ENCODE results near the gene CARNS1.

Gene CARNS1

DNA sequence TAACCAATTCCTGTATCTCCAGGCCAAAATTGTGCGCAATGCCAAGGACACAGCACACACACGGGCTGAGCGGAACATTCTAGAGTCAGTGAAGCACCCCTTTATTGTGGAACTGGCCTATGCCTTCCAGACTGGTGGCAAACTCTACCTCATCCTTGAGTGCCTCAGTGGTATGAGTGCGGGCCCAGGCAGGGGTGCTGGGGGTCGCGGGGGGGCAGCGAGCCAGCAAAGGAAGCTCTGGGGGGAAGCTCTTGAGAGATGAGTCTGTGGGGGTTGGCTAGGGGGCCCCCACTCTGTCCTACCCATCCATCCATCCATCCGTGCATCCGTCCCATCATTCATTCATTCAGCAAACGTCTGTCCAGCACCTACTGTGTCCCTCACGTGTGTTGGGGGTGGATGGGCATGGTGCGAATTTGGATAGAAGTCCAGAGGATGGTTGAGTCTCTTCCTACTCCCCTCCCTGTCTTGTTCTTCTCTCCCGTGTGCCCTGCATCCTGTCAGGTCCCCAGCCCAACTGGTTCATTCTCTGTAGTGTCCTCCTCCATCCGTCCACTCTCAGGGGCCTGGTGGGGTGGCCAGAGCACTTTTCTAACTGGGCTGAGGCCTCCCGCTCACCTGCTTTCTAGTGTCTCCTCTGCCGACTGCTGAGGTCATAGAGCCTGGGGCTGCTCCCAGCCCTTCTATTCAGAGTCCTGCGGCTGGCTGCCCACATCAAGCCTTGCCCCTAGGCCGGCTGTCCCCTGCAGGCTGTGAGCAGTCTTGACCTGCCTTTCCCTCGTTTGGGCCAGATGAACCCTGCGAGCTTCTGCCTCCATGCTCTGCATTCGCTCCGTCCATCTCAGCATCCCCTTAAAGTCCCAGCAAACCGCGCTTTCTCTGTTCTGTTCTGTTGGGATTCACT is 16.1 kb downstream of the CARNS1 start:
- no peak for DNase-seq

DNA sequence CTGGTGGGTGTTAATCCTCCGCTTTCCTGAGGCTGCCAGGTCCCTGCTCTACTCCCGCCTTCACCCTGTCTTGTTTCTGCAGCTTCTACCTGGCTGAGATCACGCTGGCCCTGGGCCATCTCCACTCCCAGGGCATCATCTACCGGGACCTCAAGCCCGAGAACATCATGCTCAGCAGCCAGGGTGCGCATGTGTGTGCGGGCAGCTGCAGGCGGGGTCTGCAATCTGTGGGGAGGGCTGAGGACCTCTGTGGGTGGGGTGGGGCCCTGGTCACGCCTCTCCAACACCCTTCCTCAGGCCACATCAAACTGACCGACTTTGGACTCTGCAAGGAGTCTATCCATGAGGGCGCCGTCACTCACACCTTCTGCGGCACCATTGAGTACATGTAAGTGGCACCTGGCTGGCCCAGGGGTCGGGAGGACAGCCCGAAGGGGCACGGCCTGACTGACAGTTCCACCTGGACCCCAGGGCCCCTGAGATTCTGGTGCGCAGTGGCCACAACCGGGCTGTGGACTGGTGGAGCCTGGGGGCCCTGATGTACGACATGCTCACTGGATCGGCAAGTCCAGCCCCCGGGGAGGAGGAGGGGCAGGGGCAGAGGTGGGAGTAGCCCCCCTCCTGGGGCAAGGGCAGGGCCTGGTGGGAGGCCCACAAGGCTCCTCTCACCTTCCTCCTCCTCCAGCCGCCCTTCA is 17.3 kb downstream of the CARNS1 start:
- no peak for DNase-seq

DNA sequence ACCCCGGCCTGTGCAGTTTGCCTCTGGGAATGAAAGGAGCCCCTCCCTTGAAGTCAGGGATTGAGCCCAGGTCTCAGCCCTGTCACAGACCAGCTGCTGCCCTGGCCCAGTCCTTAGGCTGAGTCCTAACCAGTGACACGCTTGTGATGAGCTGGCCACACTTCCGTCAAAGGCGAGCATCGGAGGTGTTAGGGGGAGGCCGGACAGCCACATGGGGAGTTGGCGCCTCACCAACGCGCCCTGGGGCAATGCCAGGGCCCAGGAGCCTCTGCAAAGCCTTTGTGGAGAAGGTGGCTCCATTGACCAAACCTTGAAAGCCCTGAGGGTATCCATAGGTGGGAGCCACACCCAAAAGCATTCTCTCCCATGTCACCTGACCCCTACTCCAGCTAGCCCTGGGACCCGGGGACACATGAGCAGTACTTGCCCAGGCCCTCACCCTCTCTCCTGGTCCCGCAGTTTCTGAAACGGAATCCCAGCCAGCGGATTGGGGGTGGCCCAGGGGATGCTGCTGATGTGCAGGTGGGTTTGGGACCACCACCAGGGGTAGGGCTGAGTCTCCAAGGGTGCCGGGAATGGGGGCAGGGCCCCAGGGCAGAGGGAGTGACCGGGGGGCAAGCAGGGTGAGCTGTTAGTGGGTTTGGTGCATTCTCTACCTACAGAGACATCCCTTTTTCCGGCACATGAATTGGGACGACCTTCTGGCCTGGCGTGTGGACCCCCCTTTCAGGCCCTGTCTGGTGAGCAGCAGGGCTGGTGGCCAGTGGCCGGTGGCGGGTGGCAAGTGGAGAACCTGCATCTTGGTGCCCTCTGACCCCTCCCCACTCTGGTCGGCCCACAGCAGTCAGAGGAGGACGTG is 18.3 kb downstream of the CARNS1 start:
- no peak for DNase-seq

DNA sequence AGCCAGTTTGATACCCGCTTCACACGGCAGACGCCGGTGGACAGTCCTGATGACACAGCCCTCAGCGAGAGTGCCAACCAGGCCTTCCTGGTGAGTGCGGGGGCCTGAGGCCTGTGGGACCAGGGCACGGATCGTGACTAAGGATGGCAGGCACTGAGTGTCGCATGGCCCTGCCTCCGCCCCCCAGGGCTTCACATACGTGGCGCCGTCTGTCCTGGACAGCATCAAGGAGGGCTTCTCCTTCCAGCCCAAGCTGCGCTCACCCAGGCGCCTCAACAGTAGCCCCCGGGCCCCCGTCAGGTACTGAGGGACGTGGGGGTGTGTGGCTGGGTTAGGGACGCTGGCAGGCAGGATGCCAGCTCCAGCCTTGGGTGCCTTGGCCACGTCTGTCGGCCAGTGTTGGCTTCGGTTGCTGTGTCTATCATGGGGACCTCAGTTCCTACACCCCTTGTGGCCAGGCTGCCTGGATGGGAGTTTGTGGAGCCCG is 19.0 kb downstream of the CARNS1 start:
- no peak for DNase-seq

DNA sequence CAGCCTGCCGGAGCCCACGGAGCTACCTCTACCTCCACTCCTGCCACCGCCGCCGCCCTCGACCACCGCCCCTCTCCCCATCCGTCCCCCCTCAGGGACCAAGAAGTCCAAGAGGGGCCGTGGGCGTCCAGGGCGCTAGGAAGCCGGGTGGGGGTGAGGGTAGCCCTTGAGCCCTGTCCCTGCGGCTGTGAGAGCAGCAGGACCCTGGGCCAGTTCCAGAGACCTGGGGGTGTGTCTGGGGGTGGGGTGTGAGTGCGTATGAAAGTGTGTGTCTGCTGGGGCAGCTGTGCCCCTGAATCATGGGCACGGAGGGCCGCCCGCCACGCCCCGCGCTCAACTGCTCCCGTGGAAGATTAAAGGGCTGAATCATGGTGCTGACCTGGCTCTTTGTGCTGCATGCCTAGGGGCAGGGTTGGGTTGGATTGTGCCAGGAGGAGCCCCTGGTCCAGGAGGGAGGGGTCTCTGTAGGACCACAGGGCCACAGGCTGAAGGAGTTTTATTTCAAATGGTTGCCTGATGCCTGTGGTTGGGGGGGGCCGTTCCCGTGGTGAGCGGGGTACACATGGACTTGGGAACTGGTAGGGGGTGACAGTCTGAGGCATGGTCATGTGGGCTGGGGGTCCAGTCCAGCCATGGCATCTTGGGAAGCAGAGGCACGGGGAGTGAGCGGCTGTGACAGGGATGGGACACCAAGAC is 19.7 kb downstream of the CARNS1 start:
- DNase-seq, result no peak

DNA sequence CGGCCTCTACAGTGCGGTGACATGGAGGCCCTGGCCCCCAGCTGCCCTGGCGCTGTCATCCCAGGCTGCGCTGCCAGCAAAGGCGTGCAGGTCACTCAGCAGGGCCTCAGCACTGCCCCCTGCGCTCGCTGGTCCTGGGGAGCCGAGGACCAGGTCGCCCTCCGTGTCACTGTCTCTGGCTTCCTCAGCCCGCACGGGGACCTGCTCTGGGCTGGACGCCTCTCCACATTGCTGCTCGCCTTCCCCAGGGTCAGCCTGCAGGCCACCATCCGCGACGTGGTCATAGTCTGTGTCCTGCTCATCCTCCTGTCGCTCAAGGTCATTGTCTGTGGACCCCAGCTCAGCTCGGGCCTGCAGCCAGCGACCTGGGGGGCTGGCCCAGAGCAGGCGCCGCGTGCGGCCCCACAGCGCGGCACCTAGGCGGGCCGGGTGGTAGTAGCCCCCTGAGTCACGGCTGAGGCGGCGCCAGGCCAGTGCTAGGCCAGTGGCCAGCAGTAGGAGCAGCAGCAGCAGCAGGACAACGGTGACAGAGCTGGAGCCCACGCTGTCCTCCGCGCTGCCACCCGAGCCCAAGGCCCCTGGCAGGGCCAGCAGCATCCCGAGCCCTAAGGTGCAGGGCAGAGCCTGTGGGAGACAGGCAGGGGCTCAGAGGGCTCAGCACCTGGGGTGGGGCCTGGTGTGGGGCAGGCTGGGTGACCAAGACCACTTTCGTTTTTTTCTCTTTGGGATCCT is 20.4 kb downstream of the CARNS1 start:
- DNase-seq, result no peak

DNA sequence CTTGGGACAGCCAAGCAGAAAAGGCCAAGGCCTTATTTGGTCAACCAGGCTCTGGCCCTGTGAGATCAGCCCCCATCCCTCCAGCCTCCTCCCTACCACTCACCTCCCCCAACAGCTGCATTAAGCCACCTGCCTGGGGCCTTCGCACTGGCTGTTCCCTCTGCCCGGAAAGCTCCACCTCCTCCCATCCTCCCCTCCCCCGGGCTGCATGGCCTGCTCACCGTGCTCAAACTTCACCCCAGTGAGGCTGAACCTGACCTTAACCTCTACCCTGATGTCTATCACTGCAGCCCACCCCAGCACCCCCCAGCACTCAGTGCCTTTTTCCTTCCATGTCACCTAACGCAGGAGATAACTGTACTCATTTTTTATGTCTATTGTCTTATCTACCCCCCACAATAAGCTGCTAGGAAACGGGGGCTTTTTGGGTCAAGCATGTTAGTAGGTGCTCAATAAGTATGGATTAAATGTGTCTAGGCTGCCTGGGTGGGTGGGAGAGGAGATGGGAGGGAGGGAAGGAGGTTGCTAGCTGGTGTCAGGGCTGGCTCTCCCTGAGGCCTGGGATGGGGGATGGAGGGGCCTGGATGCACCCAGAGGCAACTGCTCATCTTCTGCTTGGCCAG is 21.1 kb downstream of the CARNS1 start:
- no peak for DNase-seq

DNA sequence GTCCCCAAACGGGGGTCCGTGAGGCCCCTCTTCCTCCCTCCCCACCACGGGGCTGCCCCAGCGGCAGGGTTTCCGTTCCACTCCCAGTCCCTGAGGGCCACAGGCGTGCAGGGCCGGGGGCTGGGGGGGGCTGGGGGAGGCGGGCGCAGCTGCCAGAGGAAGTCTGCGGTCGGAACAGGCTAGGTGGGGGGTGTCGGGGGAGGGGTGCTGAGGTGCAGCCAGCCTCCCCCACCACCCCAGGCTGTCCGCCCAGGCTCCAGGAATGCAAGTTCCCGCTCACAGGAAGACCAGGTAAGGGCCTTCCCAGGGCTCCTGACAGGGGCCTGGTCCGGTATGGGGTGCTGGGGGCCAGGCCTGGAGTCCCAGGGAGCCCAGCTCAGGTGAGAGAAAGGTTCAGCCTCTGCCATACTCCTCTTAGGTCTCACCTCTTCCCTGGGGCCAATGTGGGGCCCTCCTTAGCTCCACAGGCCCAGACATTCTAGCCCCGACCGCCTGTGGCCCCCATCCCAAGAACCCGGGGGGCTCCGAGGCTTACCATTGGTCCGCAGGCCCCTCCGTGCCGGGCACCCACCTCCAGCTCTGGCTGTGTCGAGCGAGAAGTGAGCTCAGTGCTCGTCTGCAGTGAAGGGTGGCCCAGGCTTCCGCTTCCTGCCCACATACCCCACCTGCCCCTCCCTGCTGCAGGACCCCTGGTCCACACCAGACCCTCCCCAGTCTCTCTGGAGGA is 21.8 kb downstream of the CARNS1 start, which contains the start of gene PTPRCAP:
TSS of gene PTPRCAP (minus strand) at position 601 of the 727 bp plus-strand sequence. CDS start at position 538, 63 bp downstream.
- DNase-seq, result no peak

DNA sequence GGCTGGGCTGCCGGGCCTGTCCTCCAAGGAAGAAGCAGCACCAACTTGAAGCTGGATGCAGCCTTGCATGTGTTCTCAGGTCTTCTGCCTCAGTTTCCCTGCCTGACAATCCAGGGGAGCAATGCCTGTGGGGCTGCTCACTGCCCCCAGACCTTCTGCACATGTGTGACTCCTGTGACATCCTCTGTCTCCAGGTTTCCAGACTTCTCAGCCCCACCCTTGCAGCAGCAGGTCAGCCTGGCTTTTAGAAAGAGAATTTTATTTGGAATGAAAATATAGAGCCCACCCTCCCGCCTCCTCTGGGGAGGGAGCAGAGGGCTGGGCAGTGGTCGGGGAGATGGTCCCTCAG is 22.3 kb downstream of the CARNS1 start:
- no peak for DNase-seq

DNA sequence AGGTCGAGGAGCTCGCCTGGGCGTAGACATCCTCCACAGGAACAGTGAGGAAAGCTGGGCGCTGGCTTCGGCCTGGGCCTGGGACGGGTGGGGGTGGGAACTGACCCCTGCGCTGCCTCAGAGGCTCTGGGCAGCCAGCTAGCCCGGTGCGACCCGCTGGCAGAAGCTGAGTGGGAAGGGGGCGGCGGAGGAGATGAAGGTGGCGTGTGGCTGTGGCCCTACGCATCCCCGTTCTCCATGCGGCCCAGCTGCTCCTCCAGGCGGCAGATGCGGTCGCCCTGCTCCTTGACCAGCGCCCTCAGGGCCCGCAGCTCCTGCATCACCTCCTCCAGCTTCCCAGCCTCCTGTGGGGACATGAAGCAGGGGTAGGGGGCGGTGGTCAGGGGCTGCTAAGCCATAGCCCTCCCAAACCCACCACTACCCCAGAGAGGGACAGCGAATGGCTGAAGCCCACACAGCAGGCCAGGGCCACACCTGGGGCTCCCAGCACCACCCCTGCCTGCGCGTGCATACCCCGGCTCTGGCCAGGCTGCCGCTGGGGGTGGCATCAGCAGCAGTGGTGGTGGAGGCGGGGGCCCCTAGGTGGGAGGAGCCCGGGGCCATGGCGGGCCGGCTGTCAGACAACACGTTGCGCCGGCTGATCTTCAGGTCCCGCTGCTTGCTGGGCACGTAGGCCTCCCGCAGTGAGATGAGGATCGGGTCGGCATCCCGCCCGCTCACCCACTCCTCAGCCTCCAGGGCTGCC is 22.9 kb downstream of the CARNS1 start:
- DNase-seq, result no peak

DNA sequence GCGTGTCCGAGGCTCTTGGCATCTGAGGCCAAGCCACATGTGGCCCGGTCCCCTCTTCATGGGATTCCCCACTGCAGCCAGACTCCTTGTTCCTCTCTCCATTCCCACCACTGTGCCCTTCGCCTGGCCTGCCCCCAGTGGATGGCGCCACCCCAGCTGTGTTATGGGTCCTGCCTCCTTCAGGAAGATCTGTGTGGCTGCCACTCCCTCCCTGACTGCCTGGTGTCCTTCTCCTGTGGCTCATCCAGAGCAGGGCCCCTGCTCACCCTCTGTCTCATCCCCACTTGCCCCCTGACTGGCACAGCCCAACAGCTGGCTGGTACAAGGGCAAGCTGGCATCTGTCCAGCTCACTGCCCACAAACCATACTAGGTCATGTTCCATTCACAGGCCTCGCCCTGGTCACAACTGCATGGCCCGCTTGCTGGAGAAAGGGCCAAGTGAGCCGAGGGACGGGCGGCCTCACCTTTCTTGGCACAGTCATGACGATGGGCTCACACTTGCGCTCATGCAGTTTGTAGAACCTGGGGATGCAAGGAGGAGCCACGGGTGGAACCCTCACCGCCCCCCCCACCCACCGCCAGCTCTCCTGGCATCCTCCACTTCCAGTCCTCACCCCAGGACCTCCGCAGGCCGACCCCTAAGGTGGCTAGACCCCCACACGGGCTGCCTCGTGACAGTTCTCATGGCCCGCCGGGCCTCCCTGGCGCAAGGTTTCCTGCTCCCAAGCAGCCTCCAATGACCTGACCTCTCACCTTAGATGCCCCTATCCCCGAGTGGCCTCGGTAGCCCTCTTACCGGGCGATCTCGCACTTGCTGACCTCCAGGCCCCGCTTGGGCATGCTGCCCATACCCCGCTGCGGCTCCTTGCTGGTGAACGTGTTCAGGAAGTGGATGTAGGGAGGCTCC is 24.1 kb downstream of the CARNS1 start:
- DNase-seq, result no peak

DNA sequence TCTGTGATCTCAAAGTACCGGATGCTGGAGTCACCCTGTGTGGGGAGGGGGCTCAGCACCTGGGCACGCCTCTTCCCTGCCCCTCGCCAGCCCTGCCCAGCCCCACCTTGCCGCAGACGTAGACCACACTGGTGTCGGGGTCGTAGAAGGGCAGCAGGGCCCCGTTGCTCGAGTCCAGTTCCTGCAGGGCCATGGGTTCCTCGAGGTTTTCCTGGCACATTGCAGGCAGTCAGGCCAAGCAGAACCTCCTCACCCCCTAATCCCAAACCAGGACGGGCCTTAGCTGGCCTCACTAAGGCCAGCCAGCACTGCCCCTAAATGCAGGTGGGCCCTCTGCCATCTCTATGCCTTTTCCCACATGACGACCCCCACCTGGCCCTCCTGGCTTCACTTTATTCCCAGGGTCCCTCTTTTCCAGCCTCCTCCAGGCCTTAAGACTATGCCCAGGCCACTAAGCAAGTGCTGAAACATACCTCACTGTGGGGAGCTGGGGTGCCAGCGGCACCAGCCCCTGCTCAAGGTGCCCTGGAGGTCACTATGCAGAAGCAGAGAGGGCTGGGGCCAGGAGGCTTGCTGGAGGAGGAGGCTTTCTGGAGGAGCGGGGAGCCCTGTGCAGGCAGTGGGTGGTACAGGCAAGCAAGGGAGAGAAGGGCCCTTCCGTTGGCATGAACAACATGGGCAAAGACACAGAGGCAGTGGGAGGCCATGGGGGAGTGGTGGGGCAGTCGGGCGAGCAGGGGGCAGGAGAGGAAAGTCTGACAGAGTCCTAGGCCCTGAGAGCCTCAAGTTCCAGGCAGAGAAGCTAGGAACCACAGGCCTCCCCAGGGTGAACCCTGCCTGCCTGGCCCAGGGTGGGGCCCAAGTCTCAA is 25.0 kb downstream of the CARNS1 start:
- DNase-seq, result no peak

DNA sequence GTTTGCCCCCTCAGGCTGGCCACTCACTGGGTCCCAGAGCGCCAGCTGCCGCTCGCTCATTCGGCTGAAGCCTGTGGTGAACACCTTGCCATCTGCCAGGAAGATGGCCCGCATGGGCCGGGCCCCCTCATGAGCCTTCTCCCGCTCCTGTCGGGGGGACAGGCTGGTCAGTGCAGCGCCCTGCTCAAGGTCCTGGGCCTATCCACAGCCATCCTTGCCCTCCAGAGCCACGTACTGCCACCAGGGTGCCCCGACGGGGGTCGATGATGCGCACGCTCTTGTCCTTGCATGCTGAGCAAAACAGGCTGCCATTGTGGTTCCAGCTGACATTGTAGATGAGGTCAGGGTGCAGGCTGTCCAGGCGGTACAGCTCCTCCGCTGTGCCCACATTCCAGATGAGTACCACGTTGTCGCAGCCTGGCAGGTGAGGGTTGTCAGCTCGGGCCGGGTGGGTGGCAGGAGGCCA is 25.7 kb downstream of the CARNS1 start:
- no peak for DNase-seq

DNA sequence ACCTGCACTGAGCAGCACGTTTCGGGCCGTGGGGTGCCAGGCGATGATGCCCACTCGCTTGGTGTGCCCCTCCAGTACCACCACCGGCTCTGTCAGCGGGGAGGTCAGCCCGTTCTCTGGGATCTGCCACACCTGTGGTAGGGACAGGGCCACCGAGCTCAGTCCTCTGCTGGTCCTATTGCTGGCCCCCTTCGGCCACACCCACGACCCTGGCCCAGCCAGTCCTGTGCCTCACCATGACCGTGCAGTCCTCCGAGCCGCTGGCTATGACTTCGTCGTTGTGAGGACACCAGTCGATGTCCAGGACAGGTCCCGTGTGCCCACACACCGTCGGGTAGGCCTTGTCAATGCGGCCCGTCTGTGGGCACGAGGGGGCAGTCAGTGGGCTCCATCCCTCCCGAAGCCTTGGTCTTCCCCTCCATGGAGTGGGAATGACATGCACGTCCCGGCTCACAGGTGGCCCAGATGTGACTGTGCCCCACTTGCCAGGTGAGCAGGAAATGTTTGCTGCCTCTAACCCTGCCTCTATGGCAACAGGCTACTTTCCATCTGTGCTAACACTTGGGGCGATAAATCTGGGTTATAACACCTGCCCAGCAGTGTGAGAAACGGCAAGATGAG is 26.4 kb downstream of the CARNS1 start:
- DNase-seq, result no peak

DNA sequence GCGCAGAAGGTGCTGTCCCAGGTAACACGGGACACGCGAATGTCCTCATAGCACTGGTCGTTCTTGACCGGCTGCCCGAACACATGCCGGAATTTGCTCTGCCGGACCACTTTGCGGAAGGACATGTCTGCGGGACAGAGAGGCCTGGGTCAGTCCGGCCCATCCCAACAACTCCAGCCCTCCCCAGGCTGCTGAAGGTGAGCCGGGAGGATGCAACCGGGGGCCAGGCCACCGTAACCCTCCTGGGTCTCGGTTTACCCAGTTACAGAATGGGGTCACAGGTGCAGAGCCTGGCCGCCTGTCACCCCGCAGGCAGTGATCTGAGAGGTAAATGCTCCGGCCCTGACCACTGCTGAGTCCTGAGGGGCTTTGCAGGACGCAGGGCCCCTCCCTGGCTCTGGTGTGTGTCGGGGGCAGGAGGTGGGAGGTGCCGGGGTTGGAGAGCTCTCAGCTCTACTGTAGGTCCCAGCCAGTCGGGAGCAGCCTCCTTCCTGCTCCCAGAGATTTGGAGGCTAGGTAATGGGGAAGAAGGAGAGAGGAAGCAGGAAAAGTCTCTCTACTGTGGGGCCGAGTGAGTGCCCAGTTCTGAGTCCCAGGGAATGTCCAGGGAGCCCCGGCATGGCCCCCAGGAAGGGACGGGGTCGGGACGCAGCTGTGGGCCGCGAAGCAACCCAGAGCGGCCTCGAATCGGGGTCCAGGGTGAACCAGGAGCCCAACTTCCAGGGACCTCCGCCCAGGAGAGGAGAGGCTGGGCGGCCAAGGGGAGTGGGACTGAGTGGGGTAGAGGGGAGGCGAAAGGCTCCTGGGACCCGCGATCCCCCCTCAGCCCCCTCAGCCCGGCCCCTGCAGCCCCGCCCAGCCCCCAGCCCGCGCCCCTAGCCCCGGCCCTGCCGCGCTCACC is 27.3 kb downstream of the CARNS1 start:
- no peak for DNase-seq

DNA sequence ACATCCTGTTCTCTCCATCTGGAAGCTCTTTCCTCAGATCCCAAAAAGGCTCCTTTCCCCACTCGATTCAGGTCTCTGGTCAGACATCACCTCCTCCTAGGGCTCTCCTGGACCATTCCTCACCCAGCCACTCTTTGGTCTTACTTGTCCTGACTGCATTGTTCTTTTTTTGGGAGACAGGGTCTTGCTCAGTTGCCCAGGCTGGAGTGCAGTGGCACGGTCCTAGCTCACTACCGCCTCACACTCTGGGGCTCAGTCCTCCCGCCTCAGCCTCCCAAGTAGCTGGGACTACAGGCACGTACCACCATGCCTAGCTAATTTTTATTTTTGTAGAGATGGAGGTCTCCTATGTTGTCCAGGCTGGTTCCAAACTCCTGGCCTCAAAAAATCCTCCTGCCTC is 30.0 kb downstream of the CARNS1 start:
- no peak for DNase-seq
